Adrenal gland (tissue), 12 donors: Measurements from ENCODE around the gene TMIGD3. TPM values are rescaled to one million over a fixed set of nuclear protein-coding genes. Genes with fewer than 3 reads are reported as not detected.

Experiments used
- DNase-seq, 7 donors: peaks; one replicate each; pipeline ENCODE4 v3.0.0-alpha.2; 2019 to 2020
- H3K27ac ChIP-seq, 5 donors: fragments of 200-600 bp; sonication (generic) in 4 of 5; 1 replicate in 3 of 5; 2 replicates in 2 of 5; pipeline versions ENCODE4 v1.5.1 to v1.8.0; 2016 to 2020; ENCODE audit warnings: mild to moderate bottlenecking in 1 of 5
- H3K27me3 ChIP-seq: fragments of 200-600 bp; 2 replicates; pipeline ENCODE4 v1.8.0; 2021
- H3K36me3 ChIP-seq, 2 donors: fragments of 200-600 bp; replicated peaks in 1 of 2; 1 replicate in 1 of 2; 2 replicates in 1 of 2; pipeline versions ENCODE4 v1.5.1 to v1.8.0; 2018 to 2022
- H3K4me1 ChIP-seq, 2 donors: fragments of 200-600 bp; replicated peaks in 1 of 2; 1 replicate in 1 of 2; 2 replicates in 1 of 2; pipeline versions ENCODE4 v1.5.1 to v1.8.0; 2018 to 2021
- H3K4me3 ChIP-seq, 4 donors: fragments of 200-600 bp; sonication (generic) in 3 of 4; one replicate each; pipeline ENCODE4 v1.5.1; 2016 to 2018
- H3K9me3 ChIP-seq, 3 donors: fragments of 200-600 bp; sonication (generic) in 1 of 3; replicated peaks in 1 of 3; 1 replicate in 2 of 3; 2 replicates in 1 of 3; pipeline versions ENCODE4 v1.5.1 to v1.8.0; 2016 to 2021
- POLR2A ChIP-seq, 2 donors: fragments of 450-650 bp; IDR thresholded peaks; one replicate each; pipeline ENCODE4 v1.6.1; 2017; ENCODE audit warnings: antibody characterized with exemption in 2 of 2, mild to moderate bottlenecking in 2 of 2, moderate library complexity in 1 of 2
- WGBS, 4 donors: extraction: QIAGEN DNeasy Blood & Tissue Kit in 2 of 4; methylation state at CpG; one replicate each; pipeline versions ENCODE4 v1.1.5 to v1.1.7; 2013 to 2017; 5-methylcytosine and 5-hydroxymethylcytosine counted together
- intact Hi-C, 2 donors: fragments of 100-400 bp; cut with DNase I; formaldehyde crosslinking; loops; one replicate each; pipeline versions ENCODE4 v1.14.1 to v1.15.0; 2022 to 2023
- polyA plus RNA-seq, 3 donors: library from polyadenylated mRNA; stranded (reverse); fragments of 200-250 nt in 2 of 3; fragments of 350-450 nt in 1 of 3; fragmentation: Illumina TruSeq in 1 of 3; extraction: RNeasy Lipid Tissue Mini Kit (QIAGEN cat#74804) in 1 of 3; gene quantifications; one replicate each; pipeline ENCODE4 v1.2.3, GENCODE V29; 2013 to 2014
- total RNA-seq, 9 donors: library from RNA; depleted of rRNA in 4 of 9; stranded (reverse); fragments of >200 nt in 4 of 9; fragments of 120-200 nt in 1 of 9; fragmentation: NEBNext Ultra II Directional in 1 of 9; extraction: Animal tissue kit (Norgen Biotek cat#: 25700) in 1 of 9; gene quantifications; one replicate each; pipeline versions ENCODE4 v1.1.0 to v1.2.4, GENCODE V29; 2013 to 2023
- TF ChIP-seq, protein P1 (sequence below), 6 experiments: fragments of 450-650 bp in 4 of 6; fragments of 200-600 bp in 2 of 6; sonication (generic) in 1 of 6; IDR thresholded peaks; 1 replicate in 5 of 6; 2 replicates in 1 of 6; pipeline versions ENCODE4 v1.5.1 to v1.8.0; 2016 to 2021; ENCODE audit warnings: antibody characterized with exemption in 6 of 6, mild to moderate bottlenecking in 2 of 6, moderate library complexity in 1 of 6
- donor health status: healthy with polysubstance abuse.
- donor health status: Bipolar disorder and iron deficiency.
- donor health status: DM: yes; HTN: yes; CAD: no.
- donor health status: DM: no; HTN: no; CAD: no.
- donor health status: DM: no; HTN: no; CAD: no.
- donor health status: DM: yes; HTN: yes; CAD: no.

TMIGD3 gene
- total and polyA plus RNA-seq, 12 donors, result 2.4 to 53.8 (median 24.8) TPM

- WGBS, 4 donors, result 1 to 2% (median 1%) methylated on average over 6 to 25 of the region's 25 CpGs
- TF ChIP-seq, protein P1, sequence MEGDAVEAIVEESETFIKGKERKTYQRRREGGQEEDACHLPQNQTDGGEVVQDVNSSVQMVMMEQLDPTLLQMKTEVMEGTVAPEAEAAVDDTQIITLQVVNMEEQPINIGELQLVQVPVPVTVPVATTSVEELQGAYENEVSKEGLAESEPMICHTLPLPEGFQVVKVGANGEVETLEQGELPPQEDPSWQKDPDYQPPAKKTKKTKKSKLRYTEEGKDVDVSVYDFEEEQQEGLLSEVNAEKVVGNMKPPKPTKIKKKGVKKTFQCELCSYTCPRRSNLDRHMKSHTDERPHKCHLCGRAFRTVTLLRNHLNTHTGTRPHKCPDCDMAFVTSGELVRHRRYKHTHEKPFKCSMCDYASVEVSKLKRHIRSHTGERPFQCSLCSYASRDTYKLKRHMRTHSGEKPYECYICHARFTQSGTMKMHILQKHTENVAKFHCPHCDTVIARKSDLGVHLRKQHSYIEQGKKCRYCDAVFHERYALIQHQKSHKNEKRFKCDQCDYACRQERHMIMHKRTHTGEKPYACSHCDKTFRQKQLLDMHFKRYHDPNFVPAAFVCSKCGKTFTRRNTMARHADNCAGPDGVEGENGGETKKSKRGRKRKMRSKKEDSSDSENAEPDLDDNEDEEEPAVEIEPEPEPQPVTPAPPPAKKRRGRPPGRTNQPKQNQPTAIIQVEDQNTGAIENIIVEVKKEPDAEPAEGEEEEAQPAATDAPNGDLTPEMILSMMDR (IDR thresholded peaks at IDR 0.05), result no peak
- no peak for TF ChIP-seq POLR2A (IDR thresholded peaks at IDR 0.05)
- DNase-seq, result peak in 1 of 7 donors; percentile 9
- H3K36me3 ChIP-seq, result peaks cover 0 to 18% of the 10 kb centered on the region in 2 donors
- H3K27ac ChIP-seq, result peak overlapping the region in 4 of 5 donors; percentile 7 to 94 (median 68)
- no peaks in the 10 kb centered on the region for H3K9me3 ChIP-seq
- H3K27me3 ChIP-seq, result no peaks in the 10 kb centered on the region
- peaks cover 5 to 50% of the 10 kb centered on the region in 2 donors for H3K4me1 ChIP-seq
- H3K4me3 ChIP-seq, result peak overlapping the region in 3 of 4 donors; percentile 50 to 96 (median 80)
- intact Hi-C loops, result no loop called here
These were observed 54.9 kb downstream of the TMIGD3 start for GRCh38 chr1:111448482-111448917.

- no peak overlapping the region for H3K4me3 ChIP-seq
- intact Hi-C loops, result no loop called here
These were observed 56.2 kb downstream of the TMIGD3 start for GRCh38 chr1:111446967-111447892.

GRCh38 chr1:111446546-111446945 lies 56.9 kb downstream of the TMIGD3 start:
- Histone ChIP-seq H3K27me3 (no peaks in the 10 kb centered on the region), H3K9me3 (no peaks in the 10 kb centered on the region), H3K36me3 (peaks cover 0 to 37% of the 10 kb centered on the region in 2 donors), H3K27ac (no peak overlapping the region), H3K4me1 (peaks cover 5 to 41% of the 10 kb centered on the region in 2 donors), H3K4me3 (no peak overlapping the region)
- DNase-seq, result no peak
- TF ChIP-seq POLR2A (IDR thresholded peaks at IDR 0.05), result no peak
- TF ChIP-seq, protein P1 (IDR thresholded peaks at IDR 0.05), result no peak
- WGBS, 4 donors, result 92 to 97% (median 94%) methylated on average over 4 of the region's 4 CpGs
- intact Hi-C loops, result no loop called here

More at GRCh38 chr1:111446967-111447892, 56.2 kb downstream of the TMIGD3 start:
- DNase-seq, result no peak
- peaks cover 5 to 47% of the 10 kb centered on the region in 2 donors for H3K4me1 ChIP-seq
- no peak overlapping the region for H3K27ac ChIP-seq
- H3K9me3 ChIP-seq, result no peaks in the 10 kb centered on the region
- peaks cover 0 to 31% of the 10 kb centered on the region in 2 donors for H3K36me3 ChIP-seq
- WGBS, 4 donors, result 77 to 84% (median 82%) methylated on average over 4 of the region's 4 CpGs
- no peaks in the 10 kb centered on the region for H3K27me3 ChIP-seq
- TF ChIP-seq POLR2A (IDR thresholded peaks at IDR 0.05), result no peak
- TF ChIP-seq, protein P1 (IDR thresholded peaks at IDR 0.05), result no peak

DNA sequence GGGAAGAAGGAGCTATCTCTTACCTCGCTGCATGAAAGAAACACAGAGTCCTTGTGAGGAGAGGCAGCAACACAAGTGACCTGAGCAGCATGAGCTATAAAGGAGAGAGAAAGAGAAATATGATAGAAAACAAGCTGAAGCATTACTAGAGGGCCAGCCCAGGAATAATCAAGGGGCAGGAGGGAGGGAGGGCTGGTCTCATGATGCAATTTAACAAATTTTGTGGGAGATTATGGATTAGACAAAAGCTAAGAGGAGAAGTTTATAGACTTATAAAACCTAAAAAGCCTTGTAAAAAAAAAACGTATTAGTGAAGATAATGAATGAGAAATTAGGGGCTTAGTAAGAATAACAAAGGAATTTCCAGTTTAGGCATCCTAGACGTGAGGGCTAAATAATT lies 59.4 kb downstream of the TMIGD3 start:
- H3K4me1 ChIP-seq, result peaks cover 5 to 24% of the 10 kb centered on the region in 2 donors
- H3K27me3 ChIP-seq, result no peaks in the 10 kb centered on the region
- H3K27ac ChIP-seq, result no peak overlapping the region
- TF ChIP-seq, protein P1 (IDR thresholded peaks at IDR 0.05), result no peak
- no peak for TF ChIP-seq POLR2A (IDR thresholded peaks at IDR 0.05)
- DNase-seq, result no peak
- no peaks in the 10 kb centered on the region for H3K9me3 ChIP-seq
- intact Hi-C loops, result no loop called here
- H3K4me3 ChIP-seq, result no peak overlapping the region
- peaks cover 0 to 63% of the 10 kb centered on the region in 2 donors for H3K36me3 ChIP-seq
- 73 to 89% (median 80%) methylated on average over 3 of the region's 3 CpGs for WGBS, 4 donors
